ENCODE measurements around the gene ST8SIA2. TPM values are rescaled to one million over a fixed set of nuclear protein-coding genes. Genes with fewer than 3 reads are reported as not detected.

The ST8SIA2 gene
- total RNA-seq, 1 donor from 2014 or later = not detected

DNA sequence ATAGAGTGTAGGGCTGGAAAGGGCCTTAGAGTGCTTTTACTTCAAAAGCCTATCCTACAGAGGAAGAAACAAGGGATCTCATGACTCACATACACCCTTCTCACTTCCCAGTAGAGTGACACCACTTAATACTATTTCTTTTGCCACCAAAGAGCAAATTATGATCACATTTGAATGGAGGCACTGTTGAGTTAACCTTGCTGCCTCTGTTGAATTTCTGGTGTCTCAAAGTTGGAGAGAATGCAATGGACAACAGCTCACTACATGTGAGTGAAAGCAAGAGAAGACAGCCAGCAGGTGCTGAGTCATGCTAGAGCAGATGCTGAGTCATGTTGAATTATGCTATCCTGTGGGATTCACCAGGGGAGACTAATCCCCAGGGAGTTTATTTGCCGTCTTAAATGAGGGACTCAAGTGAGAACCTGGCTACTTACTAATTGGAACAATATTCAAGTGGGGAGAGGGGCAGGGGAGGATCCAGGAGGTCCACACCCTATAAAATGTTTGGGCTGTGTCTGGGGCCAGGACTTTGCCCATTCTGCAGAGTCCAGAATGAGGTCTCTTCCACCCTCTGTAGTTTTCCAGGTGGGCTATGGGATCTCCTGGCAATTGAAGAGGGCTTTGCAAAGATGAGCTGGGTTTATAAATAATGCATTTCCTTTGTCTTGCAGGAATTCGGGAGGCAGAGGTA lies 35.8 kb downstream of the ST8SIA2 start:
- FAIRE-seq (peak; percentile 7), DNase-seq (ENCODE audit: low read depth) (peak; percentile 23)
- Histone ChIP-seq H3K36me3 (ENCODE audit: control insufficient read depth, insufficient read depth, low read length) (no peaks in the 10 kb centered on the region), H3K4me3 (ENCODE audit: low read depth, low read length) (no peak overlapping the region), H3K27me3 (ENCODE audit: control insufficient read depth, insufficient read depth, low read length) (no peaks in the 10 kb centered on the region)
- TF ChIP-seq, protein P1, sequence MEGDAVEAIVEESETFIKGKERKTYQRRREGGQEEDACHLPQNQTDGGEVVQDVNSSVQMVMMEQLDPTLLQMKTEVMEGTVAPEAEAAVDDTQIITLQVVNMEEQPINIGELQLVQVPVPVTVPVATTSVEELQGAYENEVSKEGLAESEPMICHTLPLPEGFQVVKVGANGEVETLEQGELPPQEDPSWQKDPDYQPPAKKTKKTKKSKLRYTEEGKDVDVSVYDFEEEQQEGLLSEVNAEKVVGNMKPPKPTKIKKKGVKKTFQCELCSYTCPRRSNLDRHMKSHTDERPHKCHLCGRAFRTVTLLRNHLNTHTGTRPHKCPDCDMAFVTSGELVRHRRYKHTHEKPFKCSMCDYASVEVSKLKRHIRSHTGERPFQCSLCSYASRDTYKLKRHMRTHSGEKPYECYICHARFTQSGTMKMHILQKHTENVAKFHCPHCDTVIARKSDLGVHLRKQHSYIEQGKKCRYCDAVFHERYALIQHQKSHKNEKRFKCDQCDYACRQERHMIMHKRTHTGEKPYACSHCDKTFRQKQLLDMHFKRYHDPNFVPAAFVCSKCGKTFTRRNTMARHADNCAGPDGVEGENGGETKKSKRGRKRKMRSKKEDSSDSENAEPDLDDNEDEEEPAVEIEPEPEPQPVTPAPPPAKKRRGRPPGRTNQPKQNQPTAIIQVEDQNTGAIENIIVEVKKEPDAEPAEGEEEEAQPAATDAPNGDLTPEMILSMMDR (IDR thresholded peaks at IDR 0.05; ENCODE audit: insufficient read depth, low read length, severe bottlenecking) = no peak

DNA sequence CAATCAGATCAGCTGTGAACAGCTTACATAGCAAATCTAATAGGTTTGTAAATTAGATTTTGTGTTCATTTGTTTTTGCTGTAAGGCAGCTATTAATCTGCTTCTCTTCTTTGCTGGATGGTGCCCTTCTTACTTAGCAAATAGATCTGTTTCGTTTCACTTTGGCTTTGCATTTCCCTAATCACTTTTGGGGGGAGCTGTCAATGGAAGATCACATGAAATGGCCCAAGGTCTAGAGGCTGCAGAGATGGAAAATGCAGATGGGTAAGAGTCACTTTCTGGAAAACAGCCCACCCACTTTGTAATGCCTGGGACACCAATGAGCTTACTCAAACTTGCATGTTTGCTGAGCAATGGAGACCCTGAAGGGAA lies 36.4 kb downstream of the ST8SIA2 start:
- FAIRE-seq (no peak), DNase-seq (ENCODE audit: low read depth) (no peak)
- Histone ChIP-seq H3K36me3 (ENCODE audit: control insufficient read depth, insufficient read depth, low read length) (no peaks in the 10 kb centered on the region), H3K4me3 (ENCODE audit: low read depth, low read length) (no peak overlapping the region), H3K27me3 (ENCODE audit: control insufficient read depth, insufficient read depth, low read length) (no peaks in the 10 kb centered on the region)
- TF ChIP-seq, protein P1 (IDR thresholded peaks at IDR 0.05; ENCODE audit: insufficient read depth, low read length, severe bottlenecking) = no peak

DNA sequence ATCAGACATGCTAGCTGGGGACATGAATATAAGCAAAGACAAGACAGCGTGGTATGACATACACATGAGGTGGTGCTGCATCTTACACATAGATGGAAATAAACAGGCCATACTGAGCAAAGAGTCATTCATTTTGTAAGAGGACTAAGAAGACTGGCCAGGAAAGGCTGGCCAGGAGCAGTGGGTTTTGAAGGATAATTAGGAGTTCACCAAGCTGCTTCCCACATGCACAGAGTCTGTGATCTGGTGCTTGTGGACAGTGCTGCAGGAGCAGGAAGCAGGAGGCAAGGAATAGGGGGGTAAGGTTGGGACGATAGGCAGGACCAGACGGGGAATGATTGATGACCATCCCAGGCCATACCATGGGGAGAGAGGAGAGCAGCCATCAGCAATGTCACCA lies 41.5 kb downstream of the ST8SIA2 start:
- TF ChIP-seq, protein P1 (IDR thresholded peaks at IDR 0.05; ENCODE audit: insufficient read depth, low read length, severe bottlenecking) = no peak
- FAIRE-seq (no peak), DNase-seq (ENCODE audit: low read depth) (no peak)
- Histone ChIP-seq H3K4me3 (ENCODE audit: low read depth, low read length) (no peak overlapping the region), H3K36me3 (ENCODE audit: control insufficient read depth, insufficient read depth, low read length) (no peaks in the 10 kb centered on the region), H3K27me3 (ENCODE audit: control insufficient read depth, insufficient read depth, low read length) (no peaks in the 10 kb centered on the region)

DNA sequence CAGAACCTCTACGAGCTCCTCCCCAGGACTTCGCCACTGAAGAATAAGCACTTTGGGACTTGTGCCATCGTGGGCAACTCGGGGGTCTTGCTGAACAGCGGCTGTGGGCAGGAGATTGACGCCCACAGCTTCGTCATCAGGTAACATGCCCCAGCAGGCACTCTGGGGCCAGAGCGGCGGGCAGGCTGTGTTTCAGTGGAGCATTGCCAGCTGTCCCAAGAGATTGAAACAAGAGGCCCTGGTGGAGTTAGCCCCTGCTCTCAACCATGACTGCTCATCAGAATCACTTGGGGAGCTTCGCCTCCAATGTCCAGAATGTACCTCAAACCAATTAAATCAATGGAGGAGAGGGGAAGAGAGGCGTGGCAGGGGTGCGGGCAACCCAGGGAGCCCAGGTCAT lies 44.8 kb downstream of the ST8SIA2 start:
- TF ChIP-seq, protein P1 (IDR thresholded peaks at IDR 0.05; ENCODE audit: insufficient read depth, low read length, severe bottlenecking) = no peak
- Histone ChIP-seq H3K27me3 (ENCODE audit: control insufficient read depth, insufficient read depth, low read length) (no peaks in the 10 kb centered on the region), H3K4me3 (ENCODE audit: low read depth, low read length) (no peak overlapping the region), H3K36me3 (ENCODE audit: control insufficient read depth, insufficient read depth, low read length) (no peaks in the 10 kb centered on the region)
- DNase-seq (ENCODE audit: low read depth) (no peak), FAIRE-seq (no peak)

DNA sequence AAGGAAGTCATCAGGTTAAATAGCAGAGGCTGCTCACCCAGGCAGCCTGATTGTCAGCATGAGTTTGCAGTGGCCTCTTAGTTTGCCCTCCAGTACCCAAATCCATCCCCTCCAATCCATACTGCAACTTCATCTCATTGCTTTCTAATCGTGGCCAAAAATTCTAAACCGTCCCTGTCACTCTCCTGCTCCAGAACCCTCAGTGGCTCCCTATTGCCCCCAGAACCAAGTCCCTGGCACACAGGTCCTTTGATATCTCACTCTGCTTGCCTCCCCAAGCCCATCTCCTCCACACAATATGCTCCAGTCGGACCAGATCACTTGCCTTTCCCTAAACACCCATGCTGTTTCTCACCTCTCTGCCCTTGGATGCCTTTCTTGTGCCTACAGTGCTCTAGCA lies 49.7 kb downstream of the ST8SIA2 start:
- no peaks in the 10 kb centered on the region for H3K36me3 ChIP-seq (ENCODE audit: control insufficient read depth, insufficient read depth, low read length)
- TF ChIP-seq, protein P1 (IDR thresholded peaks at IDR 0.05; ENCODE audit: insufficient read depth, low read length, severe bottlenecking) = no peak
- H3K4me3 ChIP-seq (ENCODE audit: low read depth, low read length) = no peak overlapping the region
- DNase-seq (ENCODE audit: low read depth) (no peak), FAIRE-seq (no peak)
- H3K27me3 ChIP-seq (ENCODE audit: control insufficient read depth, insufficient read depth, low read length) = no peaks in the 10 kb centered on the region

DNA sequence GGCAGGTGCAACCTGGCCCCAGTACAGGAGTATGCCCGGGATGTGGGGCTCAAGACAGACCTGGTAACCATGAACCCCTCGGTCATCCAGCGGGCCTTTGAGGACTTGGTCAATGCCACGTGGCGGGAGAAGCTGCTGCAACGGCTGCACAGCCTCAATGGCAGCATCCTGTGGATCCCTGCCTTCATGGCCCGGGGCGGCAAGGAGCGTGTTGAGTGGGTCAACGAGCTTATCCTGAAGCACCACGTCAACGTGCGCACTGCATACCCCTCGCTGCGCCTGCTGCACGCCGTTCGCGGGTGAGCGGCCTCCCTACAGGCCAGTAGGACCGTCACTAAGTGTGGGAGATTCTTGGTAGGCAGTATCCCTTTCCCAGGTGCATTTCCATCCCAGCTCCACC lies 51.0 kb downstream of the ST8SIA2 start:
- no peaks in the 10 kb centered on the region for H3K36me3 ChIP-seq (ENCODE audit: control insufficient read depth, insufficient read depth, low read length)
- FAIRE-seq = no peak

More for the DNA sequence above, 51.0 kb downstream of the ST8SIA2 start:
- H3K4me3 ChIP-seq (ENCODE audit: low read depth, low read length) = no peak overlapping the region
- no peaks in the 10 kb centered on the region for H3K27me3 ChIP-seq (ENCODE audit: control insufficient read depth, insufficient read depth, low read length)
- TF ChIP-seq, protein P1 (IDR thresholded peaks at IDR 0.05; ENCODE audit: insufficient read depth, low read length, severe bottlenecking) = no peak
- no peak for DNase-seq (ENCODE audit: low read depth)

All from bronchial epithelial cell (primary cell).